T-helper 1 cell (primary cell): Measurements from ENCODE around the gene SLC5A2.
"Not testable (repeated sequence)": the region's sequence is repeated elsewhere in the genome, so short reads cannot be mapped to it uniquely, and the experiment has no call there.

Source experiments
- DNase-seq, 5 donors: peaks; one replicate each; pipeline ENCODE4 v3.0.0-alpha.2; 2012 to 2020

Gene SLC5A2

DNA sequence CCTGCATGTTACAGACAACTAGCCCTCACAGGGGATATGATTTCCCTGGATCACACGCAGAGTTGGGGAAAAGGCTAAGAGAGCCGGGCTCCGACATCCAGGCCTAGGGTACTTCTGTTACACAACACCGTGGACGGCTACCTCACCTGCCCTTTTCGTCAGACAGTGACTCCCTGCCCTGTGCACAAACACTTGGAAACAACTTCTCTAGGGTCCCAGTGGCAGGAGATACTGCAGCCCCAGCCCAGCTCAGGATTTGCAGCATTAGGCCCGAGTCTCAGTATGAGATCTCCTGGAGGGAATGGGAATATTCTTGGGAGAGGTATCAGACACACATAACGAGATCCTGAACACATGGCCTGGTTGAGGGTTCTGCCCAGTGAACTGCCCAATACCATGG, 17.0 kb downstream of the SLC5A2 start:
- no peak for DNase-seq

- no peak for DNase-seq
Observed at GRCh38 chr16:31501226-31501965, 18.5 kb downstream of the SLC5A2 start.

DNA sequence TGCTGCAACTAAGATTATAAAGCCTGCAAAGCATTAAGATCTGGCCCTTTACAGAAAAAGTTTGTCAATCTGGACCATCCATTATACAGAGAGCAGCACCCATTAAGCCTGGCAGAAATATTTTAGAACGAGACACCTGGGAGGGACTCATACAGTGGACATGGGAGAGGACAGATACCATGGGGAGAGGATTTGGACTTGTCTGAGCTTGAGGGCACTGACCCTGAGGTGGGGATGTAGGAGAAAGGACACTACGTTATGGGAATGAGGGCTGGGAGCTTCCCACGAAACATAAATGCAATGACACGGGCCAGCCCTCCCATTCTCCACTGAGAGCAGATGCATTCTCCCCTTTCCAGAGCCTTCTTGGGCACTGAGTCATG, 19.0 kb downstream of the SLC5A2 start:
- DNase-seq = no peak

- DNase-seq = no peak
Observed at GRCh38 chr16:31502981-31503380, 20.1 kb downstream of the SLC5A2 start.

DNA sequence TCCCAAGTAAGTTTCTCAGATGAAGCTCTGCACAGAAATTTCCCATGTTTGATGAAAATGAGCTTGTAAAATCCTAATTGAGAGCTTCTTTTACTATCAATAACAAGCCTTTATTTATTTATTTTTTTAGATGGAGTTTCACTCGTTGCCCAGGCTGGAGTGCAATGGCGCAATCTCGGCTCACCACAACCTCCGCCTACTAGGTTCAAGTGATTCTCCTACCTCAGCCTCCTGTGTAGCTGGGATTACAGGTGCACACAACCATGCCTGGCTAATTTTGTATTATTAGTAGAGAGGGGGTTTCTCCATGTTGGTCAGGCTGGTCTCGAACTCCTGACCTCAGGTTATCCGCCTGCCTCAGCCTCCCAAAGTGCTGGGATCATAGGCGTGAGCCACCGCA, 20.6 kb downstream of the SLC5A2 start:
- DNase-seq = not testable (repeated sequence)

GRCh38 chr16:31504159-31504558, 21.2 kb downstream of the SLC5A2 start:
- DNase-seq = no peak

DNA sequence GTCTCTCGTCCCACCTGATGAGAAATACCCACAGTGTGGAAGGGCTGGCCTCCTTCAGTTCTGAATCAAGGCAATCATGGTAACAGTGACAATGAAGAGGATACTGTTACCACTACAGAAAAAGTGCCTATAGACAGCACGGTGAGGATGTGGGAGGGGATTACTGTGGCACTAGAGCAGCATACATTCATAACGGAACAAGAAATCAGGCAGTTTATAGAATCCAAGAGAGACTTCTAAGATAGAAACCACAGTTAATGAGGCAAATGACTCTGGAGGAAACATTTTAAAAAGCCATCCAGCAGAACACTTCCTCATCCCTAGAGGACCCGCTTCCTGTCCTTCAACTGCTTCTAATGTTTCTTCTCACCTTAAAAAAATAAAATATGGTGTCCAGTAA, 22.6 kb downstream of the SLC5A2 start:
- peak in 1 of 5 donors; percentile 85 for DNase-seq

GRCh38 chr16:31507617-31507928, 24.6 kb downstream of the SLC5A2 start:
- peak in 1 of 5 donors; percentile 24 for DNase-seq

- DNase-seq = peak; percentile 64 to 90 (median 69)
Observed at GRCh38 chr16:31507929-31508705, 25.2 kb downstream of the SLC5A2 start, which contains the start of gene RUSF1. Gene RUSF1 (minus strand): TSS chr16:31508391. CDS start chr16:31508373, 18 bp downstream.

GRCh38 chr16:31508706-31509195, 25.8 kb downstream of the SLC5A2 start:
- DNase-seq = no peak

- no peak for DNase-seq
Observed at GRCh38 chr16:31513126-31513525, 30.2 kb downstream of the SLC5A2 start.

DNA sequence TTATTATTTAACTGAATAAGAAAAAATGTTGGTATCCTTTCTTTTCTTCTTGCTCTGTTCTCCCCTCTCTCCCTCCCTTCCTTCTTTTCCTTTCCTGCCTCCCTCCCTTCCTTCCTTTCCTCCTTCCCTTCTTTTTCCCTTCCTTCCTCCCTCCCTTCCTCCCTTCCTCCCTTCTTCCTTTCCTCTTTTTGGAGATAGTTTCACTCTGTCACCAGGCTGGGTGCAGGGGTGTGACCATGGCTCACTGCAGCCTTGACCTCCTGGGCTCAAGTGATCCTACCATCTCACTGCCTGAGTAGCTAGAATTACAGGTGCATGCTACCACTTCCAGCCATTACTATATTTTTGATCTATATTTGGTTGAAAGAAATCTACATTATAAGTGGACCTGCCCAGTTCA, 31.0 kb downstream of the SLC5A2 start:
- no peak for DNase-seq

DNA sequence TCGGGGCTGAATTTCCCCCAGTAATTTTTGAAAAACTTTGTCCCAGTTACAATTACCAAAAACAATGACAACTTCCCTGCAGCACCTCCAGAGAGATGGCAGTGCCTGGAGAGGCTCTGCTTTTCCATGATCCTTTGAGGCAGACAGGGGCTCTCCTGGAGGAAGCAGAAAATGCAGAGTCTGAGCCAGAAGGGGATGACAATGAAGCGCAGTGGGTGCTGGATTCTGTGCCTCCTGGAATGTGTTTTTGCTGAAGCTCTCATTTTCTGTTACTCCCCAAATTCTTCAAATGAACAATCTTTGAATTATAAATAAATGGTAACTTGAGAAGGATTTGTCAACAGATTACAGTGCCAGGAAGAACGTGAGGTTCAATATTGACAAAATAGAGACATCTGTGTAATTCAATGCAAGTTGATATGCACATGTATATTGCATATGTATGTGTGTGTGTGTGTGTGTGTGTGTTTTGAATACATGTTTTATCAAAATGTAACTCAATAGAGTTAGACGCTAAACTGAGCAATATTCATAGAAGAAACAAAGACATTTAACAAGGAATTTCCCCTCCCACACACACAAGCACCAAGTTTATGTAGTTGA, 35.0 kb downstream of the SLC5A2 start:
- no peak for DNase-seq

DNA sequence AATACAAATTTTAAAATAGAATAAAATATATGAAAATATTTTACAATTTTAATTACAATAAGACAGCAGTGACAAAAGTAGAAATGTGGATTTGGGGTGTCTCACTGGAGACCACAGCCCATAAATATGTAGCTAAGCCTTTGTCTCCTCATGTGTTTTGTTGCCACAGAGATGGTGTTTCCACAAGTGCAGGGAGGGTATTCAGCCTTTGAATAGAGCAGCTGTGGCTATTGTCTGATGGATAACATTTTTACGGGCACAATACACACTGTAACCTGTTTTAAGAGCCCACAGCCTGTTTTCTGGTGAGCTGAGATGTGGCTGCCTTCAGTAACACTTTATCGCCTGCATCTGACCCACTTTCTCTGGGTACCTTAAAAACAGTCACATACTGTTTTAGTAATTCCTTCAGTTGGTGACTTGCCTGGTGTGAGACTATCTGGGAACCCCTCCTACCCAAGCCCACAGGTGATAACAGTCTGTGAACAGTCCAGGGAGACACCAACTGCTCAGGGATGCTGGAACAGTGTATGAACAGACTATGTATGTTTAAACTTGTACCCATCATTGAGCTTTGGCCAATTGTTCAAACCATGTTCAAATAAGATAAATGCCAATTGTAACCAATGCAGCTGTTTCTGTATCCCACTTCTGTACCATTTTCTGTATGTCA, 37.0 kb downstream of the SLC5A2 start:
- no peak for DNase-seq

GRCh38 chr16:31521368-31521767, 38.4 kb downstream of the SLC5A2 start:
- no peak for DNase-seq

DNA sequence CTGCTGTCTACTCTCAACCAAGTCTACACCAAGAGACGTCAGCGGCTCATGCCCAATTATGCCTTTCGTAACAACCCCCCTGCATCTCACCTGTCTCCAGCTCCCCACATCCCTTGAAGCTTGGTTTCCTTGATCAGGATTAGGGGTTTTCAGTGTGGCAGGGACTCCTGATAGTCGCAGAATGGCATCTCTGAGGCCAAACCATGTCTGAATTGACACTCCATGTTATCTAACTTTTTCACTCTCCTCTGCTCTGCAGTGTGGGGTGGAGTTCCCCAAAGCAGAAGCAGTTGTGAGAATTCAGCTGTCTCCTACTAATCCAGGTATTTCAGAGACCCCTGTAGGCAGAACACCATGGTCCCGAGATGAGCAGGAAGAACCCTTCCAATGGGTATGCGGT, 39.1 kb downstream of the SLC5A2 start:
- DNase-seq = no peak

DNA sequence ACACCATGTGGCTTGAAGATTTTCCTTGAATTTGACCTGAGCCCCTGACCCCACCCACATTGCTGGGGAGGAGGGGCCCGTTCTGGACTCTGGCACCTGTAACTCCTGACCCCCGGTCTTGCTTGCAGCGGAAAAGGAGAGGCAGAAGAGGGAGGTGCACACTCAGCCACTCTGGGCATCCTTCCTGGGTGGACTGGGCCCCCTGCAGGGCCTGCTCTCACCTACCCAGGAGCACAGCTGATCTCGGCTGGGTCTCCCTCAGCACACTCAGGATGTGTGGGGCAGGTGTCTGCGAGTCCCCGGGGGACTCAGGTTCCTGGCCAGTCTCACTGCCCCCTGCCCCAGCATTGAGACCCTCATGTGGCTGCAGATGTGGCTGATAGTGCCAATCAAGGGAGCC, 40.8 kb downstream of the SLC5A2 start:
- DNase-seq = not testable (repeated sequence)

- DNase-seq = no peak
Observed at GRCh38 chr16:31525113-31525512, 42.2 kb downstream of the SLC5A2 start.

- no peak for DNase-seq
Observed at GRCh38 chr16:31527734-31528274, 44.9 kb downstream of the SLC5A2 start, which contains the start of gene AHSP. Gene AHSP (plus strand): TSS chr16:31527900. CDS start chr16:31528140, 240 bp downstream.

- no peak for DNase-seq
Observed at GRCh38 chr16:31528523-31529107, 45.7 kb downstream of the SLC5A2 start.

DNA sequence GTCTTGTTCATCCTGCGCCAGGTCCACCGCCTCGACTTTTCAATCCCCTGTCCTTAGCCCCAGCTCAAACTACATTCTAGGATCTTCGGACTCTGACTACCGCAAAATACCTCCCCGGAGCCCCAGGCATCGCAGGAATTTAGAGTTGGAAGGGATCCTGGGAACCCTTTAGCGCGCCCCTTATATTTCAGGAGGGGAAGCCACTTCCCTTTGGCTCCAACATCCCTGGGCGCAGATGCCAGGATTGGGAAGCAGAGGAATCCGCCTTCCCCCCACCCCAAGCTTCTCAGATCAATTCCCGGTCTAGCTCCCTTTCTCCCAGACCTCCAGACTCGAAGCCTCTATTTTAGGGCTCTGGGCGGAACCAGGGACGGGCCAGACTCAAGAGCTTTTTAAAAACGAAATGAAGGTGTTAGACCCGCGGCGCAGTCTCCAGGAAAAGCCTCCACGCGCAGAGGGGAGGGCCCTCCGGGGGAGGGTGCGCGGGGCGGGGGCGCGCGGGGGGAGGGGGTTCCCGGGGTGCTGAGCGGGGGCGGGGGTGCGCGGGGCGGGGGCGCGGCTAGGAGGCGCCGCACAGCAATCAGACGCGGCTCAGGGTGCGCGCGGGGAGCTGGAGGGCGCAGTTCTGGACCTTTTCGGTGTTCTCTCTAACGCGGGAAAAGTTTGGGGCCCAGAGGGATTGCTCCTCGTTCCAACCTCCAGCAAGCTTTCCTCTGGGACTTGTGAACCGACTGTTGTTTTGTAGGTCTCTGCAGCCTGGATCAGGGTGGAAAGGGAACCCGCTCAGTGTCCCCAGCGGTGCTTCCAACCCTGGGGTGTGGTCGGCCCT, 46.4 kb downstream of the SLC5A2 start:
- DNase-seq = no peak
